ENCODE measurements around the gene RAB20. TPM values are rescaled to one million over a fixed set of nuclear protein-coding genes. Genes with fewer than 3 reads are reported as not detected.

Gene RAB20
- polyA plus RNA-seq, 1 donor from 2014 or later = not detected

GRCh38 chr13:110562696-110563462 lies 1.4 kb upstream of the RAB20 start:
- peaks cover 41% of the 10 kb centered on the region for H3K27me3 ChIP-seq (ENCODE audit: insufficient read depth, low read depth, low read length)
- no peak overlapping the region for H3K9ac ChIP-seq (ENCODE audit: low read length)
- no peak overlapping the region for H3K4me2 ChIP-seq (ENCODE audit: low read length)
- TF ChIP-seq CTCF (IDR thresholded peaks at IDR 0.05; ENCODE audit: poor library complexity, severe bottlenecking) (no peak), RAD21 (conservative IDR thresholded peaks at IDR 0.05) (no peak), REST (IDR thresholded peaks at IDR 0.05; ENCODE audit: borderline replicate concordance) (no peak), TAF1 (IDR thresholded peaks at IDR 0.05; ENCODE audit: low read depth) (no peak), POLR2AphosphoS5 (IDR thresholded peaks at IDR 0.05) (no peak), EP300 (conservative IDR thresholded peaks at IDR 0.05; ENCODE audit: poor library complexity, severe bottlenecking) (no peak), EZH2 (IDR thresholded peaks at IDR 0.05; ENCODE audit: borderline replicate concordance, insufficient read depth, low read length, poor library complexity, severe bottlenecking) (no peak)
- no peak overlapping the region for H2AFZ ChIP-seq (ENCODE audit: low read depth, low read length)
- no peaks in the 10 kb centered on the region for H3K9me2 ChIP-seq (ENCODE audit: insufficient read depth, low read length)
- H3K36me3 ChIP-seq (ENCODE audit: insufficient read depth, low read length) = no peaks in the 10 kb centered on the region
- H3K27ac ChIP-seq (ENCODE audit: low read length) = no peak overlapping the region
- no peaks in the 10 kb centered on the region for H3K9me3 ChIP-seq (ENCODE audit: low read length)
- no peaks in the 10 kb centered on the region for H4K20me1 ChIP-seq (ENCODE audit: insufficient read depth)
- H3F3A ChIP-seq (ENCODE audit: insufficient read depth, low read length, poor library complexity, severe bottlenecking) = no peaks in the 10 kb centered on the region
- H3K79me2 ChIP-seq (replicated peaks; ENCODE audit: insufficient read depth, low read length) = no peaks in the 10 kb centered on the region
- H3K4me3 ChIP-seq (ENCODE audit: low read length) = no peak overlapping the region

GRCh38 chr13:110562036-110562597 lies 595 bp upstream of the RAB20 start:
- no peaks in the 10 kb centered on the region for H3F3A ChIP-seq (ENCODE audit: insufficient read depth, low read length, poor library complexity, severe bottlenecking)
- no peak overlapping the region for H3K9ac ChIP-seq (ENCODE audit: low read length)
- TF ChIP-seq TAF1 (IDR thresholded peaks at IDR 0.05; ENCODE audit: low read depth) (no peak), REST (IDR thresholded peaks at IDR 0.05; ENCODE audit: borderline replicate concordance) (no peak), RAD21 (conservative IDR thresholded peaks at IDR 0.05) (no peak), MXI1 (conservative IDR thresholded peaks at IDR 0.05; ENCODE audit: poor library complexity, severe bottlenecking) (no peak), SMC3 (conservative IDR thresholded peaks at IDR 0.05; ENCODE audit: poor library complexity) (no peak), CTCF (IDR thresholded peaks at IDR 0.05; ENCODE audit: poor library complexity, severe bottlenecking) (no peak), EZH2 (IDR thresholded peaks at IDR 0.05; ENCODE audit: borderline replicate concordance, insufficient read depth, low read length, poor library complexity, severe bottlenecking) (no peak), POLR2AphosphoS5 (IDR thresholded peaks at IDR 0.05) (no peak), EP300 (conservative IDR thresholded peaks at IDR 0.05; ENCODE audit: poor library complexity, severe bottlenecking) (no peak)
- H3K27ac ChIP-seq (ENCODE audit: low read length) = no peak overlapping the region
- H3K36me3 ChIP-seq (ENCODE audit: insufficient read depth, low read length) = no peaks in the 10 kb centered on the region
- H3K27me3 ChIP-seq (ENCODE audit: insufficient read depth, low read depth, low read length) = peaks cover 41% of the 10 kb centered on the region
- H3K4me2 ChIP-seq (ENCODE audit: low read length) = no peak overlapping the region
- H2AFZ ChIP-seq (ENCODE audit: low read depth, low read length) = no peak overlapping the region
- H3K79me2 ChIP-seq (replicated peaks; ENCODE audit: insufficient read depth, low read length) = no peaks in the 10 kb centered on the region
- no peaks in the 10 kb centered on the region for H3K9me2 ChIP-seq (ENCODE audit: insufficient read depth, low read length)
- peak overlapping the region; percentile 85 for H3K4me3 ChIP-seq (ENCODE audit: low read length)
- H3K9me3 ChIP-seq (ENCODE audit: low read length) = no peaks in the 10 kb centered on the region
- H4K20me1 ChIP-seq (ENCODE audit: insufficient read depth) = no peaks in the 10 kb centered on the region
